Loucy (cell line): ENCODE results near the gene RABIF.

Experiments used
- EZH2phosphoT487 ChIP-seq: fragments of 200-600 bp; IDR thresholded peaks from 2 replicates; pipeline ENCODE4 v1.6.1; 2018; ENCODE audit warnings: antibody characterized with exemption, mild to moderate bottlenecking, moderate library complexity, borderline replicate concordance
- TF ChIP-seq, protein P1 (sequence below): fragments of 200-600 bp; sonication (generic); conservative IDR thresholded peaks from 2 replicates; pipeline ENCODE4 v1.5.1; 2014; ENCODE audit warnings: mild to moderate bottlenecking, antibody characterized with exemption, low read length

DNA sequence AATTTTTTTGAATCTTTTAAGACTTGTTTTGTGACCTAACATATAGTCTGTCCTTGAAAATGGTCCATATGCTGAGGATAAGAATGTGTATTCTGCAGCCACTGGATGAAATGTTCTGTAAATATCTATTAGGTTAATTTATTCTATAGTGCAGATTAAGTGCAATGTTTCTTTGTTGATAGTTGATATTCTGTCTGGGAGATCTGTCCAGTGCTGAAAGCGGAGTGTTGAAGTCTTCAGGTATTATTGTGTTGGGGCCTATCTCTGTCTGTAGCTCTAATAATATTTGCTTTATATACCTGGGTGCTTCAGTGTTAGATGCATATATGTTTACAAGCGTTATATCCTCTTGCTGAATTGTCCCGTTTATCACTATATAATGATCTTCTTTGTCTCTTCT lies 45.8 kb upstream of the RABIF start:
- TF ChIP-seq, protein P1, sequence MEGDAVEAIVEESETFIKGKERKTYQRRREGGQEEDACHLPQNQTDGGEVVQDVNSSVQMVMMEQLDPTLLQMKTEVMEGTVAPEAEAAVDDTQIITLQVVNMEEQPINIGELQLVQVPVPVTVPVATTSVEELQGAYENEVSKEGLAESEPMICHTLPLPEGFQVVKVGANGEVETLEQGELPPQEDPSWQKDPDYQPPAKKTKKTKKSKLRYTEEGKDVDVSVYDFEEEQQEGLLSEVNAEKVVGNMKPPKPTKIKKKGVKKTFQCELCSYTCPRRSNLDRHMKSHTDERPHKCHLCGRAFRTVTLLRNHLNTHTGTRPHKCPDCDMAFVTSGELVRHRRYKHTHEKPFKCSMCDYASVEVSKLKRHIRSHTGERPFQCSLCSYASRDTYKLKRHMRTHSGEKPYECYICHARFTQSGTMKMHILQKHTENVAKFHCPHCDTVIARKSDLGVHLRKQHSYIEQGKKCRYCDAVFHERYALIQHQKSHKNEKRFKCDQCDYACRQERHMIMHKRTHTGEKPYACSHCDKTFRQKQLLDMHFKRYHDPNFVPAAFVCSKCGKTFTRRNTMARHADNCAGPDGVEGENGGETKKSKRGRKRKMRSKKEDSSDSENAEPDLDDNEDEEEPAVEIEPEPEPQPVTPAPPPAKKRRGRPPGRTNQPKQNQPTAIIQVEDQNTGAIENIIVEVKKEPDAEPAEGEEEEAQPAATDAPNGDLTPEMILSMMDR: no peak
- TF ChIP-seq EZH2phosphoT487: no peak
